AG08395 (cell line): ENCODE measurements around the gene DUS1L.

Experiments used
- DNase-seq: peaks from one replicate; pipeline ENCODE4 v3.0.0; 2012; ENCODE audit warnings: mixed read lengths, low spot score

The DUS1L gene

DNA sequence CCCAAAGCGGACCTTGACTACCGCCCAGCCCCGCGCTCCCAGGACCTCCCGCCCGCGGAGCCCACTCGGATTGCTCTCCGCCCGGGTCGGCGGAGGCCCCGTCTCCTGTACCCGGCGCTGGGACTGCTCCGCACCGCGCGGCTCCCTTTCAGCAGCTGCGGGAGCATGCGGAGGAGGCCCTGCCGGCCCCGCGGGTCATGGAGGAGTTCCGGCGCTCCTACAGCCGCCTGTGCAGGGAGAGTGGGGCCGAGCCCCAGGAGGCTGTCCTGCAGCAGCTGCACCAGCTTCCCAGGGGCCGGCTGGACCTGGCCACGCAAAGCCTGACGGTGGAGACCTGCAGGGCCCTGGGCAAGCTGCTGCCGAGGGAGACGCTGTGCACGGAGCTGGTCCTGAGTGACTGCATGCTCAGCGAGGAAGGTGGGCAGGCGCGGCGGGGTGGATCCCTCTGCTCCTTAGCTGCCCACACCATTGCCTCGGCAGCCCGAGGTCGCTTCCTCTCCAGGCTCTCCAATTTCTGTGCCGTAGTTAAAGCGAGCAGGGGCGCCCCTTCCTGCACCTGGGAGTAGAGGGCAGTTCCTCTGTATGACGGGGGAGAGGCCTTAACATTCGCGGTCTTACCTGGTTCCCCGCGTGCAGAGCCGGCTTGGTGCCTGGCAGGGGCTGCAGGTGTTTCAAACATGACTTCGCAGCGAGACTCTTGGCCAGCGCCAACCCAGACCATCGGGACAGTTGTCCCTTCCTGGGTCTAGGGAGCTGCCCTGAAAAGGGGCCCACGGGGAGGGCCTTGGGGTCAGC lies 42.0 kb downstream of the DUS1L start:
- no peak for DNase-seq

GRCh38 chr17:82022981-82023446 lies 42.6 kb downstream of the DUS1L start, which contains the start of gene LRRC45:
LRRC45 (plus strand) TSS chr17:82023305; CDS start chr17:82023644, 339 bp downstream.
- peak; percentile 99 for DNase-seq

DNA sequence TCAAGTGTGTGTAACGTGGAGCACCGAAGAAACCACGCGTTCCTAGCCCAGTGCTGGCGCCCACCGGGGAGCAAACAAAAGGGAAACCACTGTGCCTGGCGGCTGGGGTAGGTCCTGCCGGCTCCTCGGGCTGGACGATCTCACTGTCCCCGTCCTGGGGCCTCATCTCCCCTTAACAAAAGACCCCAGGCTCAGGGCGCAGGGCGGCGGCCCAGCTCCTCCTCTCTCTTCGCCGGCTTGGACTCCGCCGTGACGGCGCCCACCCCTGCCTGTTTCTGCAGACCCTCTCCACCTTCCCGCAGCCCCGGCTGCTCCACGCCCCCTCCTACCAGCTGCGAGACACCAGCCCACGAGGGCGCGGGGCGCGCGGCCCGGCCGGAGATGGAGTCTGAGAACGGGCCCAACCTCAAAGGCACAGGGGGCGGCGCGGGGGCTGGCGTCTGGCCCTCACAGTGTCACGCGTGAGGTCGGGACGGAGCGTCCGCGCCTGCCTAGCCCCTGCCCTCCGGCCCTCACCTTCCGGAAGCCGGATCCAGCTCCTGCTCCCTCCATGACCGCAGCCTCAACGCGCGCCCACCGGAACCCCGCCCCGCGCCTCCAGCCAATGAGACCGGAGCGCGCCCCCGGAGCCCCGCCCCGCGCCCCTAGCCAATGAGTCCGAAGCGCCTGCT lies 43.2 kb downstream of the DUS1L start, which contains the start of gene CENPX:
CENPX (minus strand) TSS at position 569 of the 671 bp plus-strand sequence; CDS start at position 552, 17 bp downstream.
- no peak for DNase-seq

- no peak for DNase-seq
Measured at GRCh38 chr17:82021900-82022309, 43.7 kb downstream of the DUS1L start.

DNA sequence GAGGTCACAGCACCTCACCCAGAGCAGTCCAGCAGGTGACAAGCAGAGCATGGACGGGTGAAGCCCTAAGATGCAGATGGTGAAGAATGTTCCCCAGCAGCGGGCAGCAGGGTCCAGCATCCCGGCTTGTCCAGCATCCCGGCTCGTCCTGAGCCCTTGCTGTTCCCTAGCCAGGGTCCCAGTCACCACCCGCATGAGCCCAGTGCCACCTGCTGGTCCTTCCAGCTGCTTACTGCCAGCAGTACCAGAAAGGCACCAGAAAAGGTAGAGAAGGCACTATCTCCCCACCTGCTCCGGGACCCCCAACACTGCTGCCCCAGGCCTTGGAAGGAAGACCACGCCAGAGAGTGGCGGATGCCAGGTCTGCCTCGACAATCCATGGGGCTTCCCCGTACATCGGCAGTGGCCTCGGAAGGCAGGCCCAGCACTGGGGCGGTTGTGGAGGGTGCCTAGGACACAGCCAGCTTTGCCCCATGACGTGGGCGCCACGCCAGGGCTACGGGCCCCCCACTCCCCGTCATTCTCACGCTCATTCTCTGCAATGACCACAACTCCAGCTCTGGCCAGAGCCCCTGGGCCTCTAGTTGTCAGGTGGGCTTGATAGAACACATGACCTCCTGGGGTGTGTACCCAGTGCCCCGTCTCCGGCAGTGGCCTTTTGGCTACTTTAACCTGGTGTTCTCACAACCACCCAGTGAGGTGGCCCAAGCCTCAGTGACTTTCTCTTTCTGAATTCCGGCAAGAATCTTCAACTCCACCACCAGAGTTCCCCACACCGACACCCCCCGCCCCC lies 44.3 kb downstream of the DUS1L start:
- peak; percentile 81 for DNase-seq

DNA sequence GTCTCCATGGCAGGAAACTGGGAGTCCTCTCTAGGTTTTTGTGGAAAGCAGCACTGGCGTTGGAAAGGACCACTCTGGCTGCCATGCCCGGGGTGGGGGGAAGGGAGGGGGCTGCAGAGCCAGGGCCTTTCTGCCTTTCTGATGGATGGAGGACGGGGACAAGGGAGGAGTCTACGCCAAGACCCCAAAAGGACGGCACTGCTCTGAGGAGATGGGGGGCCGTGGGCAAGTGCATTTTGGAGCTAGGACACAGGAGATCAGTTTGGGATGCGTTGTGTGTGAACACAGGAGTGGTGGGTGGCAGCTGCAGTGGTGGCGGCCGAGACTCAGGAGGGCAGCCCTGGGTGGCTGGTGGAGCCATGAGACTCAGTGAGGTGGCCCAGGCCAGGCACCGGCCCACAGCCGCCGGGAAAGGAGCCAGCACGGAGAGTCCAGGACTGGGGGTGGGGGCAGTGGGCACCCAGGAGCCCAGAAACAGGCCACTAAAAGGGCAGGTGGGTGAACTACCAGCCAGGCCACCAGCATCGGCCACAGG lies 45.0 kb downstream of the DUS1L start:
- DNase-seq: no peak

DNA sequence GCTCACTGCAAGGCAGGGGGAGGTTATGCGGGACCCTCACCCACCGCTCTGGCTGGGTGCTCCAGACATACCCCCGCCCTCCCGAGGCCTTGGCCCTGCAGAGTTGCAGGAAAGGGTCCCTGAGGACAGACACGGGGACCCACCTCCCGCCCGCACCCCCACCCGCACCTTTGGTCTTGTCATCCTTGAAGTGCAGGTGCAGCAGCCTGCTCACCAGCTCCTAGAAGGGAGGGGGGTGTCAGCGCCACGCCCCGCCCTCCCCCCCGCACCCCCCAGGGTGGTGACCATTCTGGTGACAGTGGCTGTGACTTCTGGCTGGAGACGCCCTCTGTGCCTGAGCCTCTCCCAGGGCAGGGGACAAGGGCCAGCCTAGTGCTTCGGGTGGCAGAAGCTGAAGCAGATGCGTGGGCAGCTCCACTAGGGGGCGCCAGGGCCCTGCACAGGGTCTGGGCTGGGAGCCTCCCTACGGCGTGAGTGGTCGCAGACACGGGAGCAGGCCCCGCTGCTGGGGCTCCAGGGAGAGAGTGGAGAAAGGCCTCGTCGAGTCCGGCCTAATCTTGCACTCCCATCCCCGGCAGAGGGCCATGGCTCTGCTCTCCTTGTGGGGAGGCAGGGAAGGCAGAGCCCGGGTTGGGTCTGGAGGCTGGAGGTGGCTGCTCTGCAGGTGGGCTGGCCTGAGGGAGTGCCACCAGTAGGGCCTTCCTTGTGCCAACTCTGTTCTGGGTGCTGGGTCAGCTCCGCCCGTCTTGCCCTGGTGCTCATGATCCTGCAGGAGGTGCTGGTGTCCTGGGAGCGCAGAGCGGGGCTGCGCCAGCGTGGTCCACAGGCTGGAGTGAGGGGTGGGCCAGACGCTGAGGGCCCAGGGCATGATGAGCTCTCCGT lies 45.7 kb downstream of the DUS1L start:
- DNase-seq: no peak

- DNase-seq: no peak
Measured at GRCh38 chr17:82018989-82019689, 46.5 kb downstream of the DUS1L start.

GRCh38 chr17:82018152-82018988 lies 47.2 kb downstream of the DUS1L start:
- no peak for DNase-seq

DNA sequence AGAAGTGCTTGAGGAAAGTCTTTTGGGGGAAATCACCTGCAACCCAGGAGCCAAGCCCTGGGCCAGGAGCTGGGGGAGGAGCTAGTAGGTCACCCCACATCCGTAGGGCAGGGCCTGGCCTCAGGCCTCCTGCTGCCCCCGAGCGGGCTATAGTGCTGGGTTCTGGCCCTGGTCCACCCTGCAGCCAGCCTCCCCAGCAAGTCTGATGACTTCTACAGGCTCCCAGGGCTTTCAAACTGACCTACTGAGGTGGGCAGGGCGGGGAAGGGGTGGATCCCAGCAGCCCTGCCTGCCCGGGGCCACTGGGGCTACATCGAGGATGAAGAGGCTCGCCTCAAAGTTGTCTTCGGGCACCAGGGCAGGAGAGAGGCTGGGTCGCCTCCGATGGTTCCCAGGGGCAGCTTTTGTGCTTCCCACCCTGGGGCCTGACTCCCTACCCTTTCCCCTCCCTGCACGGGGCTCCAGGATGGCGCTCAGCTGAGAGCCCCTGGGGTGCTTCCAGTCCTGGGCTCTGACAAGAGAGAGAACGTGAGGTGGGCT lies 47.9 kb downstream of the DUS1L start:
- DNase-seq: no peak

DNA sequence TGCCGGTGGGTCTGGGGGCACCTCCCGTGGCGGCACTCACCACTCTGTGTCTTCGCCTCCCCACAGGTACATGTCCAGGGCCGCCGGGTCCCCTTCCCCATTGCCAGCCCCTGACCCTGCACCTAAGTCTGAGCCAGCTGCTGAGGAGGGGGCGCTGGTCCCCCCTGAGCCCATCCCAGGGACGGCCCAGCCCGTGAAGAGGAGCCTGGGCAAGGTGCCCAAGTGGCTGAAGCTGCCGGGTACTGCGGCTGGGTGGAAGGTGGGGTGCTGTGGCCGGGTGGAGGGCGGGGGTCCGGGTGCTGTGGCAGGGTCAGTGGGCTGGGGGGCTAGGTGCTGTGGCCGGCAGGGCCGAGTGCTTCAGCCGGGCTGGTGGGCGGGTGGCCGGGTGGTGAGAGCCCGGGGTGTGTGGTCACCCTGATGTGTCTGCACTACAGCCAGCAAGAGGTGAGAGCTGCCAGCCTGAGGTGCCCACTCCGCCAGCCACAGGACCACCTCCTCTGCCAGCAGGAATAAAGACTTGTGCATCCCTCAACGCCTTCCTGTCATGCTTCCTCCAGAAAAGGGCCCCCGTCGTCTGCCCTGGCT lies 48.6 kb downstream of the DUS1L start:
- no peak for DNase-seq

DNA sequence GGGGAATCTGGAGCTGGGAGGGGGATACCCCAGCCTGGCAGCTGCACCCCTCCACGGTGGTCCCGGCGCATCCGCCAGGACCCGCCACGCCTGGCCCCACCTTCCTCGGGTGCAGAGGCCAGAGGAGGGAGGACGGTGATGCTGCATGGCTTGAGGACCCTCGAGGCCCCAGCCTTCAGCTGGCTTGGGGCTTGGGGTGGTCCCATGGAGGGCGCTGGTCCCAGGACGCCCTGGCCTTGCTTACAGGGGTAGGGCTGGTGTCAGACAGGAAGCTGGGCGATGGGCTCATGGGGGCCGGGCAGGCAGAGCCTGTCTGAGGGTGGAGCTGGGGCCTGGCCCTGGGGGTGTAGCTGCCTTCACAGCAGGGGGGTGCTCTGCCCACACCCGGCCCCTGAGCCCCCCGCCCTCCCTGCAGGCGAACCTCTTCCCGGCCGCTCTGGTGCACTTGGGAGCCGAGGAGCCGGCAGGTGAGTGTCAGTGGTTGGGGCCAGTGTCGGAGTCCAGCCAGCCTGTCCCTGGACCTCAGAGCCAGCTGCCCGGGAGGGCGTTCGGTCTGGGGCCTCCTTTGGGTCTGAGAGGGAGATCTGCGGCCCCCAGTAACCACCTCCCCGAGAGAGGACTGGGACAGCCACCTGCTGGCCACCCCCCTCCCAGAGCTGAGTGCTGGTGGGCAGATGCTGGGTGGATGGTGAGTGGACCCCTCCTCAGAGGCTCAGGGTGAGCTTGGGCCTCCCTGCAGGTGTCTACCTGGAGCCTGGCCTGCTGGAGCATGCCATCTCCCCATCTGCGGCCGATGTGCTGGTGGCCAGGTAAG lies 49.3 kb downstream of the DUS1L start:
- no peak for DNase-seq

DNA sequence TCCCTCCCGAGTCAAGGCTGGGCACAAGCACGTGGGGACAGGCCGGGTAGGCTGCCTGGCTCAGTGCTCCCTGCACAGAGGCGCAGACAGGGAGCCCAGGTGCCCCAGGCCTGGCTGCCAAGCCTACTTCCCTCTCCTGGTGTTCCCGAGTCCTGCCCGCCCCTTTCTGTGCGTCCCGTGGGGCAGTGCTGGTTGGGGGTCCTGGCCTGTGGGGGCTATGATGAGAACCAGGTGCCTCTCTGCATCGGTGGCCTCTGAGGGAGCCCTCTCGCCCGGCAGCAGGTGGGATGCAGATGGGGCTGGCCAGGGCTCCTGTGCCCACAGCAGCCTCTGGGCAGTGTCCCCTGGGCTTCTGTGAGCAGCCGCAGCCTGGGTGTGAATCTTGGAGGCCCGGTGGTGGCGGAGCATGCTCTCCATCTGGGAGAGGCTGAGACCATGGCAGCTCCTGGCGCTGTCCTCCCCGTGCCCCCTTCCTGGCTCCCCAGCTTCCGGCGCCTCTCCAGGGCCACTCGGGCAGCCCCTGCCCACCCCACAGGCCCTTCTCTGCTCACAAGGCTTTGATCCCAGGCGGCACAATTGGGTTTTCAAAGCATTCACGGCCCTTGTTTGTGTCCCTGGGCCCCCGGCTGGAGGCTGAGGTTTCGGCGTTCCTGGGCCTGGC lies 50.2 kb downstream of the DUS1L start:
- no peak for DNase-seq

DNA sequence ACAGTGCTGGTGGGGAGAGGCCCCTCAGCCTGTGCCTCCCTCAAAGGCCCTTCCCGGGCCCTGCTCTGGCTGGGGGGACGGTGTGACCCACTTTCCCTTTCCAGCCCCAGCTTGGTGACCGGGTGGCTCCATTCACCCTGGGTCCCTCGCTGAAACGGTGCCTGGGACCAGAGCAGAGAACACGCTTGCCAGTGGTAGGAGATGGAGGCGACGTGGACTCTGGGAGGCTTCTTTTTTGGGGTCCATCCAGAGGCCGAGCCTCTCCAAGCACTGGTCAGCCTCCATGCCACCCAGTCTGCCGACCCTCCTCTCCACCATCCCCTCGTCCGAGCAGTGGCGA lies 50.7 kb downstream of the DUS1L start:
- no peak for DNase-seq

DNA sequence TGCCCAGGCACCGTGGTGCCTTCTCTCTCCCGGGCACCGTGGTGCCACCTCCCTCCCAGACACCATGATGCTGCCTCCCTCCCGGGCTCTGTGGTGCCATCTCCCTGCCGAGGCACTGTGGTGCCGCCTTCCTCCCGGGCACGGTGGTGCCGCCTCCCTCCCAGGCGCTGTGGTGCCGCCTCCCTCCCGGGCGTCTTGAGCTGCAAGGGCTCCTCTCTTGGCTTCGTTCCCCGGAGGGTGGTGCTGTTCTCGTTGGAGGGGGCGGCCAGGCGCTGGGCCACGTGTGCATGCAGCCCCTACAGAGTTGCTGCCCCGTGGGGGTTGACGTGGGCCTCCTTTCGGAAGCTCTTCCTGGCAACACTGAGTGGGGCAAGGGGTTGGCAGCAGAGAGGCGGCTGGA lies 51.2 kb downstream of the DUS1L start:
- no peak for DNase-seq

DNA sequence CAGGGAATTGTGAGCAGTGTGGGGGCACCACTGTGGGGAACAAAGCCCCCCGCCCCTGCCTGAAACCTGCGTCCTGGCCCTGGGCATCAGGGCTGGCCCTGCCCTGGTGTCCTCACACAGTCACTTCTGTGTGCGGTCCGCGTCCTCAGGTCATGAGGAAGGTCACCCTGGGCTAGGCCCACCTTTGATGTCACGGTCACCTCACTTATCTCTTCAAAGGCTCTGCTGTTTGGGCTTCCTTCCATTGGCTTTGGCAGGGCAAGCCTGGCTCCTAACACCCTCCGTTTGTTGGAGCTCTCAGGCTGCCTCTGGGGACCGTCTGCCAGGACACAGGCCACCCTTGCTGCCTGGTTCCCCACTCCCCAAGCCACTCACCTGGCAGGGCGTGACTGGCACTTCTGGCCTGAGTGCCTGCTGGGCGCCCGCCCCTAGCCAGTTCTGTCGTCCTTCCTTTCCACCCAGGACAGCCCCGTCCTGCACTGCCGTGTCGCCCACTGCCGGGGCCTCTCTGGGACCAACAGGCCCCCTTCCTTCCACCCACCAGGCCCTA lies 51.8 kb downstream of the DUS1L start:
- DNase-seq: no peak

GRCh38 chr17:82013341-82013740 lies 52.3 kb downstream of the DUS1L start:
- peak; percentile 71 for DNase-seq
